GM19099 (cell line): Measurements from ENCODE around the gene LCMT2.

Experiments
- POLR2A ChIP-seq: IDR thresholded peaks from 3 replicates; pipeline ENCODE4 v1.6.1; 2011; ENCODE audit warnings: low read depth; ENCODE audit not compliant: insufficient read length; ENCODE audit errors: extremely low read depth

Gene LCMT2

GRCh38 chr15:43325039-43325684 is 5.2 kb downstream of the LCMT2 start:
- no peak for TF ChIP-seq POLR2A

GRCh38 chr15:43318990-43319771 is 11.2 kb downstream of the LCMT2 start:
- no peak for TF ChIP-seq POLR2A

GRCh38 chr15:43317566-43318184 is 12.7 kb downstream of the LCMT2 start:
- TF ChIP-seq POLR2A: no peak

GRCh38 chr15:43316971-43317346 is 13.4 kb downstream of the LCMT2 start:
- TF ChIP-seq POLR2A: no peak

GRCh38 chr15:43316016-43316970 is 14.1 kb downstream of the LCMT2 start:
- TF ChIP-seq POLR2A: no peak

GRCh38 chr15:43314171-43314570 is 16.2 kb downstream of the LCMT2 start:
- no peak for TF ChIP-seq POLR2A

- no peak for TF ChIP-seq POLR2A
Measured at GRCh38 chr15:43312378-43312777, 18.0 kb downstream of the LCMT2 start.

GRCh38 chr15:43302205-43302817 is 28.1 kb downstream of the LCMT2 start, which contains the start of gene TGM7:
Gene TGM7, minus strand, starts transcription at chr15:43302255.
- TF ChIP-seq POLR2A: no peak

GRCh38 chr15:43299884-43300283 is 30.5 kb downstream of the LCMT2 start:
- no peak for TF ChIP-seq POLR2A

GRCh38 chr15:43299411-43299810 is 31.0 kb downstream of the LCMT2 start:
- no peak for TF ChIP-seq POLR2A

GRCh38 chr15:43294091-43294706 is 36.2 kb downstream of the LCMT2 start:
- TF ChIP-seq POLR2A: no peak

- no peak for TF ChIP-seq POLR2A
Measured at GRCh38 chr15:43293432-43293831, 36.9 kb downstream of the LCMT2 start.

- no peak for TF ChIP-seq POLR2A
Measured at GRCh38 chr15:43292375-43293078, 37.8 kb downstream of the LCMT2 start.
